H9 (cell line): ENCODE data around the gene ZNF3. TPM values are rescaled to one million over a fixed set of nuclear protein-coding genes. Genes with fewer than 3 reads are reported as not detected.

ENCODE experiments used
- DNase-seq: peaks from one replicate; pipeline ENCODE4 v3.0.0-alpha.2; 2017
- H2AFZ ChIP-seq: one replicate; pipeline ENCODE4 v1.6.1; 2013; ENCODE audit warnings: mild to moderate bottlenecking, low read length, control low read depth, moderate library complexity
- H2AK5ac ChIP-seq: 2 replicates; pipeline ENCODE4 v1.6.1; 2013; ENCODE audit warnings: low read length, control low read depth, mixed read lengths; ENCODE audit not compliant: insufficient read length
- H2BK120ac ChIP-seq: one replicate; pipeline ENCODE4 v1.6.1; 2013; ENCODE audit warnings: low read depth, mild to moderate bottlenecking, low read length, control low read depth, inconsistent platforms; ENCODE audit not compliant: poor library complexity, severe bottlenecking
- H2BK12ac ChIP-seq: 2 replicates; pipeline ENCODE4 v1.6.1; 2013; ENCODE audit warnings: low read length, control low read depth, mixed read lengths, low read depth; ENCODE audit not compliant: insufficient read length
- H2BK15ac ChIP-seq: 2 replicates; pipeline ENCODE4 v1.6.1; 2013; ENCODE audit warnings: low read depth, low read length, control low read depth
- H2BK20ac ChIP-seq: one replicate; pipeline ENCODE4 v1.6.1; 2013; ENCODE audit warnings: low read depth, mild to moderate bottlenecking, low read length, control low read depth, inconsistent platforms; ENCODE audit not compliant: poor library complexity, severe bottlenecking
- H2BK5ac ChIP-seq: 2 replicates; pipeline ENCODE4 v1.6.1; 2013; ENCODE audit warnings: low read length, control low read depth, mixed read lengths; ENCODE audit not compliant: insufficient read length
- H3K14ac ChIP-seq: 2 replicates; pipeline ENCODE4 v1.6.1; 2013; ENCODE audit warnings: low read length, control low read depth; ENCODE audit not compliant: insufficient read depth
- H3K18ac ChIP-seq: 2 replicates; pipeline ENCODE4 v1.6.1; 2013; ENCODE audit warnings: low read depth, mild to moderate bottlenecking, mixed read lengths, low read length, control low read depth; ENCODE audit not compliant: insufficient read length
- H3K23ac ChIP-seq: 2 replicates; pipeline ENCODE4 v1.6.1; 2013; ENCODE audit warnings: low read length, control low read depth, mixed read lengths, low read depth; ENCODE audit not compliant: insufficient read length
- H3K23me2 ChIP-seq: 2 replicates; pipeline ENCODE4 v1.6.1; 2013; ENCODE audit warnings: low read depth, mild to moderate bottlenecking, mixed read lengths, low read length, control low read depth; ENCODE audit not compliant: insufficient read length, poor library complexity, severe bottlenecking
- H3K27ac ChIP-seq: 2 replicates; pipeline ENCODE4 v1.5.1; 2013; ENCODE audit warnings: low read length, control low read depth, mixed read lengths, low read depth; ENCODE audit not compliant: insufficient read length
- H3K27me3 ChIP-seq: 2 replicates; pipeline ENCODE4 v1.6.1; 2013; ENCODE audit warnings: low read length, control low read depth, inconsistent platforms; ENCODE audit not compliant: insufficient read depth
- H3K4ac ChIP-seq: 2 replicates; pipeline ENCODE4 v1.6.1; 2013; ENCODE audit warnings: low read depth, mild to moderate bottlenecking, control low read depth, inconsistent platforms, low read length, moderate library complexity
- H3K4me1 ChIP-seq: 2 replicates; pipeline ENCODE4 v1.6.1; 2013; ENCODE audit warnings: low read length, control low read depth, inconsistent platforms; ENCODE audit not compliant: insufficient read depth
- H3K4me2 ChIP-seq: 2 replicates; pipeline ENCODE4 v1.6.1; 2013; ENCODE audit warnings: low read length, control low read depth, mixed read lengths; ENCODE audit not compliant: insufficient read length, insufficient read depth
- H3K56ac ChIP-seq: 2 replicates; pipeline ENCODE4 v1.6.1; 2013; ENCODE audit warnings: low read depth, mild to moderate bottlenecking, mixed read lengths, low read length, control low read depth; ENCODE audit not compliant: insufficient read length
- H3K79me1 ChIP-seq: 2 replicates; pipeline ENCODE4 v1.6.1; 2013; ENCODE audit warnings: low read depth, mild to moderate bottlenecking, moderate library complexity, low read length, control low read depth, inconsistent platforms; ENCODE audit not compliant: insufficient read depth, poor library complexity, severe bottlenecking
- H3K79me2 ChIP-seq: 2 replicates; pipeline ENCODE4 v1.6.1; 2013; ENCODE audit warnings: low read length, control low read depth, inconsistent platforms; ENCODE audit not compliant: insufficient read depth
- H3K9ac ChIP-seq: 2 replicates; pipeline ENCODE4 v1.6.1; 2013; ENCODE audit warnings: low read length, control low read depth, mixed read lengths; ENCODE audit not compliant: insufficient read length; ENCODE audit errors: extremely low read depth
- H3K9me3 ChIP-seq: one replicate; pipeline ENCODE4 v1.6.1; 2013; ENCODE audit warnings: low read depth, low read length, inconsistent platforms; ENCODE audit not compliant: control insufficient read depth
- H3T11ph ChIP-seq: one replicate; pipeline ENCODE4 v1.6.1; 2013; ENCODE audit warnings: mild to moderate bottlenecking, low read length, control low read depth, inconsistent platforms
- H4K20me1 ChIP-seq: one replicate; pipeline ENCODE4 v1.6.1; 2013; ENCODE audit not compliant: control insufficient read depth, insufficient read length, insufficient read depth
- H4K5ac ChIP-seq: 2 replicates; pipeline ENCODE4 v1.6.1; 2013; ENCODE audit warnings: low read depth, mild to moderate bottlenecking, mixed read lengths, low read length, control low read depth; ENCODE audit not compliant: insufficient read length
- H4K8ac ChIP-seq: replicated peaks from 2 replicates; pipeline ENCODE4 v1.6.1; 2013; ENCODE audit warnings: low read length, control low read depth, mixed read lengths, low read depth; ENCODE audit not compliant: insufficient read length
- H4K91ac ChIP-seq: 2 replicates; pipeline ENCODE4 v1.6.1; 2013; ENCODE audit warnings: low read depth, mild to moderate bottlenecking, moderate library complexity, mixed read lengths, low read length, control low read depth; ENCODE audit not compliant: insufficient read length
- H3K27ac Mint-ChIP-seq, 3 experiments: 2 replicates in 2 of 3; 3 replicates in 1 of 3; pipeline ENCODE4 v1.8.0; 2020 to 2021; ENCODE audit warnings: mixed read lengths in 3 of 3, mild to moderate bottlenecking in 1 of 3, moderate library complexity in 1 of 3
- H3K27me3 Mint-ChIP-seq: 2 replicates; pipeline ENCODE4 v1.8.0; 2021; ENCODE audit warnings: low read depth, mild to moderate bottlenecking, moderate library complexity, mixed read lengths
- H3K36me3 Mint-ChIP-seq, 3 experiments: 2 replicates in 2 of 3; 3 replicates in 1 of 3; pipeline ENCODE4 v1.8.0; 2020 to 2021; ENCODE audit warnings: low read depth in 3 of 3, mixed read lengths in 3 of 3; ENCODE audit not compliant: insufficient read depth in 1 of 3
- H3K4me1 Mint-ChIP-seq, 2 experiments: 2 replicates each; pipeline ENCODE4 v1.8.0; 2020; ENCODE audit warnings: mixed read lengths in 2 of 2
- H3K4me3 Mint-ChIP-seq, 2 experiments: 2 replicates in 1 of 2; 3 replicates in 1 of 2; pipeline ENCODE4 v1.8.0; 2020 to 2021; ENCODE audit warnings: mild to moderate bottlenecking in 2 of 2, mixed read lengths in 2 of 2, moderate library complexity in 1 of 2
- H3K9me3 Mint-ChIP-seq, 2 experiments: 2 replicates in 1 of 2; 3 replicates in 1 of 2; pipeline ENCODE4 v1.8.0; 2020; ENCODE audit warnings: mild to moderate bottlenecking in 2 of 2, mixed read lengths in 2 of 2, moderate library complexity in 1 of 2
- CTCF ChIP-seq: fragments of 200-600 bp; sonication (generic); conservative IDR thresholded peaks from 3 replicates; pipeline ENCODE4 v1.8.0; 2021; ENCODE audit warnings: antibody characterized with exemption, mild to moderate bottlenecking
- WGBS: extraction: QIAGEN DNeasy Blood & Tissue Kit; methylation state at CpG from one replicate; pipeline ENCODE4 v1.1.7; 2013; ENCODE audit warnings: missing lambda C conversion rate, low lambda C conversion rate, mixed read lengths; ENCODE audit not compliant: insufficient read length; ENCODE audit errors: extremely low coverage; 5-methylcytosine and 5-hydroxymethylcytosine counted together
- long read RNA-seq: library from polyadenylated mRNA; unstranded; transcript quantifications from one replicate; pipeline ENCODE4 v2.0.0, GENCODE V29; 2020
- total RNA-seq: library from RNA; stranded (reverse); gene quantifications from 2 replicates; pipeline ENCODE4 v1.2.1, GENCODE V29; 2021

The ZNF3 gene
- total RNA-seq, result 60.4 and 62.8 TPM in 2 replicates
- long read RNA-seq, transcript ZNF3-207 (5 exons, 2,718 nt), result minor isoform, 42 of 443 reads
- long read RNA-seq, transcript ZNF3-204 (4 exons, 595 nt), result minor isoform, 31 of 443 reads
- long read RNA-seq, transcript ZNF3-202 (6 exons, 2,799 nt), result major isoform, 235 of 443 reads
- long read RNA-seq, transcript ZNF3-208 (6 exons, 999 nt), result minor isoform, 7 of 443 reads
- long read RNA-seq, partial matches to known transcripts, result 4 of 443 reads
- long read RNA-seq, other reads (novel, unspliced or antisense), result 115 of 443 reads

- Mint-ChIP-seq H3K27ac (peak within 1 kb of the TSS; percentile 90 to 99 (median 94)), H3K36me3 (peaks cover 40 to 42% (median 41%) of the 10 kb centered on the region in 3 experiments), H3K4me1 (peaks cover 12 to 27% of the 10 kb centered on the region in 2 experiments), H3K4me3 (peak within 1 kb of the TSS; percentile 91 to 98), H3K27me3 (no peaks in the 10 kb centered on the region; the same call in 1 of the 2 replicates), H3K9me3 (peaks cover 4 to 31% of the 10 kb centered on the region in 2 experiments)
- peak; percentile 98 for TF ChIP-seq CTCF
- Histone ChIP-seq H2AK5ac (no peak within 1 kb of the TSS), H3K4me2 (peak within 1 kb of the TSS; percentile 97), H3K14ac (peak within 1 kb of the TSS; percentile 86), H3K27ac (no peak within 1 kb of the TSS), H2BK12ac (no peak within 1 kb of the TSS), H3T11ph (peak within 1 kb of the TSS; percentile 25), H4K20me1 (no peaks in the 10 kb centered on the region), H3K9ac (peak within 1 kb of the TSS; percentile 98), H3K79me2 (peaks cover 32% of the 10 kb centered on the region), H4K91ac (peak within 1 kb of the TSS; percentile 94), H3K9me3 (no peaks in the 10 kb centered on the region), H3K56ac (no peak within 1 kb of the TSS), H2BK15ac (no peak within 1 kb of the TSS), H3K27me3 (no peaks in the 10 kb centered on the region), H3K18ac (peak within 1 kb of the TSS; percentile 78), H2BK5ac (no peak within 1 kb of the TSS), H2AFZ (no peak within 1 kb of the TSS), H4K8ac (no peak within 1 kb of the TSS), H3K79me1 (no peaks in the 10 kb centered on the region), H4K5ac (peak within 1 kb of the TSS; percentile 43), H3K4ac (no peak within 1 kb of the TSS; the same call in 1 of the 2 replicates), H2BK20ac (no peak within 1 kb of the TSS), H2BK120ac (peak within 1 kb of the TSS; percentile 87), H3K4me1 (peaks cover 3% of the 10 kb centered on the region; the same call in 1 of the 2 replicates), H3K23me2 (peaks cover 6% of the 10 kb centered on the region), H3K23ac (no peak within 1 kb of the TSS)
- no CpG with 5 or more reads among the region's 55 CpGs for WGBS
- DNase-seq, result peak; percentile 99
Measured at GRCh38 chr7:100081535-100082102, at the start of gene ZNF3. Gene ZNF3 (minus strand): TSS chr7:100081723. CDS start chr7:100077357, 4,366 bp downstream.
